ENCODE measurements around the gene COL16A1.

The COL16A1 gene

DNA sequence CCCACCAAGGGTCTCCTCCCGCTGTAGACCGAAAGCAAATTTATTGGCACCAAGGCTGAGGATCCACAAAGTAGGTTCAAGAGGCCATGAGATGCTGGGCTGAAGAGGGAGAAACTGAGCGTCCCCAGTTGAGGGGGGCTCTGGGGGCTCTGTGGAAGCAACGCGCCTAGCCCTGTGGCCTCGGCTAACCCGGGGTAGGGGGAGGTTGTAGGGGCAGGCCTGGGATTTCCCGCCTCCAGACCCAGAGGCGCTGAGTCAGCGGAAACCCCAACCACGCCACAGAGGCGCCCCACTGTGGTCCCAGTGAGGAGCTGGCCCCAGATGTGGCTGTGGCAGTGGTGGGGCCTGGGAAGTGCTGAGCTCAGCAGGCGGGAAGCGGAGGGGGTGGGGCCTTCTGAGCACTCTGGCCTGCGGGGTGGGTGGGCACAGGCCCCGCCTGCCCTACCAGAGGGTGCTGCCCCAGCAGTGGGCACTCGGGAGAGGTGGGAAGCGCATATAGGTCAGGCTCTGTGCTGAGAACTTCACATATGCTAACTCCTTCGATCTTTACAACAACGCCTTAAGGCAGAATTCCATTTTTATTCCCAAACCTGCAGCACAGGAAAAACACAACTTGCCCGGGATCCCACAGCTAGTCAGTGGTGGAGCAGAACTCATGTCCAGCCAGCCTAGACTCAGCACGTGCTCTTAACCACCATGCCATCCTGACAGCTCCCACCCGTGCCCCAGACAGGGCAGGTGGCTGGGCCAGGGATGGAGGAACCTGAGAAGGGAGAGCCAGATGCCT lies 1.5 kb upstream of the COL16A1 start (continued):
- TF ChIP-seq MYNN (tag by site-specific recombination; IDR thresholded peaks at IDR 0.05; ENCODE audit: borderline replicate concordance): no peak
- no peak for TF ChIP-seq ZNF610 (tag by site-specific recombination; IDR thresholded peaks at IDR 0.05; ENCODE audit: borderline replicate concordance)
- 0 out of 2 replicates have a peak, but pooled peaks have one; percentile 29 for TF ChIP-seq TRIM28 (IDR thresholded peaks at IDR 0.05; ENCODE audit: borderline replicate concordance, low read length)
- TF ChIP-seq ZNF239 (tag by site-specific recombination; IDR thresholded peaks at IDR 0.05): no peak
- no peak for TF ChIP-seq ZNF16 (tag by site-specific recombination; IDR thresholded peaks at IDR 0.05; ENCODE audit: low read depth)
- no peak for TF ChIP-seq SALL2 (tag by site-specific recombination; IDR thresholded peaks at IDR 0.05; ENCODE audit: borderline replicate concordance)

- TF ChIP-seq ZNF600 (tag by site-specific recombination; IDR thresholded peaks at IDR 0.05) (peak; percentile 25; the same call in 1 of the 2 replicates), ZNF37A (tag by site-specific recombination; IDR thresholded peaks at IDR 0.05) (no peak)
- POLR2A ChIA-PET: interaction anchor here (0.7 kb wide), 1 partner anchor 10 kb away, joined by 7 read pairs; no protein-coding TSS in a partner anchor
- peaks cover 3% of the 10 kb centered on the region for H3K4me1 ChIP-seq (ENCODE audit: control insufficient read depth, insufficient read depth, low read length)
- no peaks in the 10 kb centered on the region for H3K36me3 ChIP-seq (ENCODE audit: control insufficient read depth in 2 of 2, insufficient read depth in 1 of 2, low read length in 2 of 2)
- CTCF ChIA-PET: interaction anchor here (0.8 to 4.0 kb wide), 6 partner anchors 11 to 84 kb away, joined by 3 to 22 read pairs (median 4); no protein-coding TSS in a partner anchor
- no peak overlapping the region for H3K27ac ChIP-seq (ENCODE audit: extremely low read depth, low read depth, low read length)
- no peaks in the 10 kb centered on the region for H3K9me3 ChIP-seq (ENCODE audit: control insufficient read depth, insufficient read depth, low read depth, low read length)
- H3K4me3 ChIP-seq (ENCODE audit: low read depth, low read length): no peak overlapping the region
These were observed 658 bp upstream of the COL16A1 start for GRCh38 chr1:31704271-31705079.

DNA sequence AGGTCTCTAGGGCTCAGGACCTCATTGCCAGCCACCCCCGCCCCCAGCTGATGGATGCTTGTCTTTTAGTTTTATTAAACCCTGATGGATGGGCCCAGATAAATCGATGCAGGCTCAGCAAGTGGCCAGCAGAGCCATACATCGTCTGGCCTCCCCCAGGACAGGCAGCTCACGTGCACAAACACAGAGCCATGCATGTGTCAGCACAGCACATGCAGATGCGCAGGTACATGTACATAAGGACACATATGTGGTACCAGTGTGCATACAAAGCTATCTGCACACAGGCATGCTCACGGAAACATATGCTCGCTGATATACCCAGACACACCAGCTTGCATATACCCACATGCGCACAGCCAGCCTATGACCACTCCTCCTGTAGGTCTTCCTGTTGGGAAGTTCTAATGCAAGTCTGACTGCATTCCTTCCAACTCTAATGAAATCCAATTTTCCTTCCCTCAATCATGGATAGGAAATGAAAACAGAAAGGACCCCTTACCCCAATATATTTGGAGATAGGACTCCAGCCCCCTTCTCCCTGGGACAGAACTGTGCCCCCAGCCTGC lies 897 bp downstream of the COL16A1 start:
- Histone ChIP-seq H3K27ac (ENCODE audit: extremely low read depth, low read depth, low read length) (no peak overlapping the region), H3K4me3 (ENCODE audit: low read depth, low read length) (no peak overlapping the region), H3K9me3 (ENCODE audit: control insufficient read depth, insufficient read depth, low read depth, low read length) (no peaks in the 10 kb centered on the region), H3K36me3 (ENCODE audit: control insufficient read depth in 2 of 2, insufficient read depth in 1 of 2, low read length in 2 of 2) (no peaks in the 10 kb centered on the region), H3K4me1 (ENCODE audit: control insufficient read depth, insufficient read depth, low read length) (peaks cover 3% of the 10 kb centered on the region)
- TF ChIP-seq GLI2 (tag by site-specific recombination; IDR thresholded peaks at IDR 0.05; ENCODE audit: borderline replicate concordance, low read depth) (no peak), ZBTB17 (tag by site-specific recombination; IDR thresholded peaks at IDR 0.05) (peak; percentile 92)
- POLR2A ChIA-PET: interaction anchor here (1.1 kb wide), 1 partner anchor 58 kb away, joined by 3 read pairs; the partner anchor contains the start of gene PEF1
- CTCF ChIA-PET: interaction anchor here (1.3 to 4.7 kb wide), 3 partner anchors 9 to 37 kb away, joined by 3 to 23 read pairs (median 22); no protein-coding TSS in a partner anchor

DNA sequence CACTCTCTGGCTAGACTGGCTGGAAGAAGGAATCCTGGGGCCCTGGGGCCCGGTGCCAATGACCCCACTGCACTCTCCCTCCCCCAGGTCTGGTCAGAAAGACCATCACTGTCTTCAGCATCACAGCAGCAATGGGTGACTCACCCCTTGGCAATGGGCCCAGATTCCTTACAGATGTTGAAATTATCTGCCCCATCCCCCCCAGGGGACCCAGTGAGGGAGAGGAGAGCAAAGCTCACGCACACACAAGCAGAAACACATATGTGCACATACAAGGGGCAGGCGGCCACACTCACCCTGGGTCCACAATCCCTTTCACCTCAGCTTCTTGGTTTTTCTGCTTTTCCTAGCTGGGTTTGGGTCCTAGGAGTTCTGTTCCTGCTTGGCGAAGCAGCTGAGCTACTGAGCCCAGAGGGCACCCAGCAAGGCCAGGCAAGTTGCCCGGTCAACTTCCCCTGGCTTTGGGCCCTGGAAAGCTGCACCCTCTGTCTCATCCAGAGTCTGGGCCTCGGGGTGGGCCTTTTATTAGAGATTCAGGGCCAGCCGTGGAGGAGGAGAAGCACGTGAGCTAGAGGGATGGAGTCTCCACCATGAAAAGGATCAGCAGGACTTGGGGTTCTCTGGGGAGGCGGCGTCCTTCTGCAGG lies 2.6 kb downstream of the COL16A1 start:
- Histone ChIP-seq H3K27ac (ENCODE audit: extremely low read depth, low read depth, low read length) (0 out of 2 replicates have a peak overlapping the region, but pooled peaks have one; percentile 14), H3K4me1 (ENCODE audit: control insufficient read depth, insufficient read depth, low read length) (peaks cover 3% of the 10 kb centered on the region), H3K36me3 (ENCODE audit: control insufficient read depth in 2 of 2, insufficient read depth in 1 of 2, low read length in 2 of 2) (no peaks in the 10 kb centered on the region), H3K9me3 (ENCODE audit: control insufficient read depth, insufficient read depth, low read depth, low read length) (no peaks in the 10 kb centered on the region), H3K4me3 (ENCODE audit: low read depth, low read length) (no peak overlapping the region)
- POLR2A ChIA-PET: interaction anchor here (0.8 to 2.1 kb wide), 7 partner anchors 11 to 131 kb away, joined by 3 to 5 read pairs (median 4); partner anchors contain the start of gene PEF1
- CTCF ChIA-PET: interaction anchor here (0.6 to 4.7 kb wide), 8 partner anchors 13 to 87 kb away, joined by 3 to 23 read pairs (median 4); no protein-coding TSS in a partner anchor
- TF ChIP-seq, protein P1, sequence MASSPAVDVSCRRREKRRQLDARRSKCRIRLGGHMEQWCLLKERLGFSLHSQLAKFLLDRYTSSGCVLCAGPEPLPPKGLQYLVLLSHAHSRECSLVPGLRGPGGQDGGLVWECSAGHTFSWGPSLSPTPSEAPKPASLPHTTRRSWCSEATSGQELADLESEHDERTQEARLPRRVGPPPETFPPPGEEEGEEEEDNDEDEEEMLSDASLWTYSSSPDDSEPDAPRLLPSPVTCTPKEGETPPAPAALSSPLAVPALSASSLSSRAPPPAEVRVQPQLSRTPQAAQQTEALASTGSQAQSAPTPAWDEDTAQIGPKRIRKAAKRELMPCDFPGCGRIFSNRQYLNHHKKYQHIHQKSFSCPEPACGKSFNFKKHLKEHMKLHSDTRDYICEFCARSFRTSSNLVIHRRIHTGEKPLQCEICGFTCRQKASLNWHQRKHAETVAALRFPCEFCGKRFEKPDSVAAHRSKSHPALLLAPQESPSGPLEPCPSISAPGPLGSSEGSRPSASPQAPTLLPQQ (tag by site-specific recombination; IDR thresholded peaks at IDR 0.05): peak; percentile 88
- TF ChIP-seq BCL11A (tag by site-specific recombination; IDR thresholded peaks at IDR 0.05; ENCODE audit: low read depth) (peak; percentile 74; the same call in 1 of the 2 replicates), ZNF561 (tag by site-specific recombination; IDR thresholded peaks at IDR 0.05; ENCODE audit: borderline replicate concordance) (no peak), ZNF658 (tag by site-specific recombination; IDR thresholded peaks at IDR 0.05) (no peak), ZNF768 (tag by site-specific recombination; IDR thresholded peaks at IDR 0.05) (no peak), ZNF610 (tag by site-specific recombination; IDR thresholded peaks at IDR 0.05; ENCODE audit: borderline replicate concordance) (no peak), REST (tag by site-specific recombination; IDR thresholded peaks at IDR 0.05) (no peak), ZBTB10 (tag by site-specific recombination; IDR thresholded peaks at IDR 0.05) (peak; percentile 58; the same call in 1 of the 2 replicates)
